ENCODE results near the gene TBC1D22A. TPM values are rescaled to one million over a fixed set of nuclear protein-coding genes. Genes with fewer than 3 reads are reported as not detected.

TBC1D22A gene
- total RNA-seq, 1 donor from 2014 or later: 10.6 TPM

DNA sequence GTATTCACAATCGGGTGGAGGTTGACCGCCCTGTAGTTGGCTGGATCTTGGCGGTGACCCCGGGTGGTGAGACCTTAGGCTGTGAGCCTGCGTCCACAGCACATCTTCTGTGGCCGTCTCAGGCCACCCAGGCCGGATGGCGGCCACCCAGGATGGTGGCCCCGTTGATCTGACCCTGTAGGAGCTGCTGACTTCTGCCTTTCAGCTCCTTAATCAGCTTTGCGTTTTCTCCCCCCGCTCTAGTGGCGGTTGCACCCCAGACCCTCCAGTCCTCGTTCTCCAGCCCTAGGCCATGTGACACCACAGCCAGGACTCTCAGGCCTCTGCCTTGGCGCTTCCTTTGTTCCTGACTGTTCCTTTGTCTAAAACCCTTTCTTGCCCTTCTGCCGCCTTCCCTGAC, 244.0 kb downstream of the TBC1D22A start:
- H3K27ac Mint-ChIP-seq: peak overlapping the region; percentile 54
- H3K4me3 ChIP-seq: no peak overlapping the region
- no peaks in the 10 kb centered on the region for H3K4me1 Mint-ChIP-seq

GRCh38 chr22:47006869-47007268, 244.4 kb downstream of the TBC1D22A start:
- H3K36me3 Mint-ChIP-seq: no peaks in the 10 kb centered on the region
- Histone ChIP-seq H4K20me1 (ENCODE audit: low read depth) (no peaks in the 10 kb centered on the region), H3K27me3 (no peaks in the 10 kb centered on the region), H3K9ac (no peak overlapping the region), H3K36me3 (no peaks in the 10 kb centered on the region), H3K79me2 (ENCODE audit: low read depth) (no peaks in the 10 kb centered on the region), H3K4me2 (no peak overlapping the region), H3K9me3 (ENCODE audit: low read depth) (no peaks in the 10 kb centered on the region), H3K27ac (no peak overlapping the region), H3K4me3 (no peak overlapping the region), H3F3A (ENCODE audit: low read depth) (peaks cover 7% of the 10 kb centered on the region), H2AFZ (replicated peaks) (no peak overlapping the region), H3K4me1 (no peaks in the 10 kb centered on the region)
- H3K9me3 Mint-ChIP-seq: no peaks in the 10 kb centered on the region
- H3K4me1 Mint-ChIP-seq: no peaks in the 10 kb centered on the region
- peak overlapping the region; percentile 54 for H3K27ac Mint-ChIP-seq
- TF ChIP-seq CTCF (IDR thresholded peaks at IDR 0.05) (no peak), EZH2 (IDR thresholded peaks at IDR 0.05) (no peak), EZH2phosphoT487 (IDR thresholded peaks at IDR 0.05) (no peak)
- H3K27me3 Mint-ChIP-seq (ENCODE audit: insufficient read depth, low read depth): no peaks in the 10 kb centered on the region
- no peak for DNase-seq (ENCODE audit: low spot score)
- H3K4me3 Mint-ChIP-seq: peak overlapping the region; percentile 28

More for the DNA sequence above, 244.0 kb downstream of the TBC1D22A start:
- H3K36me3 Mint-ChIP-seq: no peaks in the 10 kb centered on the region
- TF ChIP-seq EZH2 (IDR thresholded peaks at IDR 0.05) (no peak), CTCF (IDR thresholded peaks at IDR 0.05) (no peak), EZH2phosphoT487 (IDR thresholded peaks at IDR 0.05) (no peak)
- Histone ChIP-seq H3K4me1 (no peaks in the 10 kb centered on the region), H3K9me3 (ENCODE audit: low read depth) (no peaks in the 10 kb centered on the region), H3K9ac (no peak overlapping the region), H3K79me2 (ENCODE audit: low read depth) (no peaks in the 10 kb centered on the region), H3K36me3 (no peaks in the 10 kb centered on the region), H2AFZ (replicated peaks) (no peak overlapping the region), H3K27me3 (no peaks in the 10 kb centered on the region), H3K27ac (no peak overlapping the region), H3F3A (ENCODE audit: low read depth) (peaks cover 7% of the 10 kb centered on the region), H3K4me2 (no peak overlapping the region), H4K20me1 (ENCODE audit: low read depth) (no peaks in the 10 kb centered on the region)
- H3K27me3 Mint-ChIP-seq (ENCODE audit: insufficient read depth, low read depth): no peaks in the 10 kb centered on the region
- peak overlapping the region; percentile 28 for H3K4me3 Mint-ChIP-seq
- H3K9me3 Mint-ChIP-seq: no peaks in the 10 kb centered on the region
- DNase-seq (ENCODE audit: low spot score): peak; percentile 38

DNA sequence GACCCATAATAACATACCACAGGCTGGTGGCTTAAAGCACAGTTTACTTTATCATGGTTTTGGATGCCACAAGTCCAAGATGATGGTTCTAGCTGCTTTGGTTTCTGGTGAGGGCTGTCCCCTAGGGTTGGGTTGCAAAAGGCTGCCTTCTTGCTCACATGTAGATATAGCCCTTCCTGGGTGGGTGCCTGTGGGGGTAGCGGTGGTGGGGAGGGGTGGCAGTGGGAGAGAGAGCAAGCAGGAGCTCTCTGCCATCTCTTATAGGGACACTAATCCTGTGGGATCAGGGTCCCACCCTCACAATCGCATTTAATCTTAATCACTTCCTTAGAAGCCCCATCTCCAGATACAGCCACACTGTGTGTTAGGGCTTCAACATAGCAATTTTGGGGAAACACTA, 245.0 kb downstream of the TBC1D22A start:
- Histone ChIP-seq H3K36me3 (no peaks in the 10 kb centered on the region), H3F3A (ENCODE audit: low read depth) (peaks cover 7% of the 10 kb centered on the region), H3K9me3 (ENCODE audit: low read depth) (no peaks in the 10 kb centered on the region), H3K27ac (no peak overlapping the region), H3K4me3 (no peak overlapping the region), H3K4me2 (no peak overlapping the region), H2AFZ (replicated peaks) (no peak overlapping the region), H3K27me3 (no peaks in the 10 kb centered on the region), H3K4me1 (no peaks in the 10 kb centered on the region), H3K79me2 (ENCODE audit: low read depth) (no peaks in the 10 kb centered on the region), H4K20me1 (ENCODE audit: low read depth) (no peaks in the 10 kb centered on the region), H3K9ac (no peak overlapping the region)
- TF ChIP-seq EZH2phosphoT487 (IDR thresholded peaks at IDR 0.05): no peak
- TF ChIP-seq EZH2 (IDR thresholded peaks at IDR 0.05): no peak
- no peak for TF ChIP-seq CTCF (IDR thresholded peaks at IDR 0.05)
- Mint-ChIP-seq H3K27ac (no peak overlapping the region), H3K4me1 (peaks cover 3% of the 10 kb centered on the region), H3K4me3 (no peak overlapping the region), H3K9me3 (no peaks in the 10 kb centered on the region), H3K36me3 (no peaks in the 10 kb centered on the region), H3K27me3 (ENCODE audit: insufficient read depth, low read depth) (no peaks in the 10 kb centered on the region)
- DNase-seq (ENCODE audit: low spot score): no peak

Measured in neural progenitor cell (in vitro differentiated cells).